K562 (cell line): ENCODE data around the gene DHTKD1. TPM values are rescaled to one million over a fixed set of nuclear protein-coding genes. Genes with fewer than 3 reads are reported as not detected.

Experiments
- BRD9 ChIP-seq: fragments of 450-650 bp; IDR thresholded peaks from 2 replicates; pipeline ENCODE4 v1.6.1; 2018; ENCODE audit warnings: low read depth; ENCODE audit not compliant: partially characterized antibody
- CHD7 ChIP-seq: fragments of 200-600 bp; sonication (generic); IDR thresholded peaks from one replicate; pipeline ENCODE4 v1.6.1; 2012; ENCODE audit warnings: mild to moderate bottlenecking, low read depth, low read length, inconsistent platforms
- CUX1 ChIP-seq: fragments of 200-800 bp; sonication (Bioruptor generic); IDR thresholded peaks from 2 replicates; pipeline ENCODE4 v1.6.1; 2016; ENCODE audit warnings: missing genetic modification characterization, missing compliant biosample characterization
- ELF1 ChIP-seq: fragments of 200-800 bp; sonication (Bioruptor generic); IDR thresholded peaks from 2 replicates; pipeline ENCODE4 v1.6.1; 2016; ENCODE audit warnings: missing genetic modification characterization, missing compliant biosample characterization
- FIP1L1 ChIP-seq: fragments of 200-400 bp; formaldehyde crosslinking; IDR thresholded peaks from 2 replicates; pipeline ENCODE4 v1.6.1; 2018; ENCODE audit warnings: mild to moderate bottlenecking, low read depth, low read length; ENCODE audit not compliant: poor library complexity, severe bottlenecking
- GATA2 ChIP-seq: sonication (generic); formaldehyde crosslinking; IDR thresholded peaks from 2 replicates; pipeline ENCODE4 v1.4.0; 2020; ENCODE audit warnings: mild to moderate bottlenecking, missing genetic modification reagents
- MTF1 ChIP-seq: fragments of 250-450 bp; sonication (Bioruptor Pico); IDR thresholded peaks from 2 replicates; pipeline ENCODE4 v1.9.0; 2021; ENCODE audit warnings: moderate library complexity, mild to moderate bottlenecking, inconsistent platforms, borderline replicate concordance
- polyA plus RNA-seq, 8 experiments: library from polyadenylated mRNA; depleted of rRNA in 4 of 8; stranded (reverse) in 5 of 8; unstranded in 3 of 8; fragments of >200 nt; fragmentation: Nextera tagmentation in 2 of 8; fragmentation: Illumina TruSeq in 1 of 8; extraction: Ambion mirVana in 2 of 8; extraction: Trizol in 1 of 8; gene quantifications; 2 replicates each; pipeline versions ENCODE4 v1.2.1 to v1.2.3, GENCODE V29; 2011 to 2014; ENCODE audit warnings: inconsistent platforms in 1 of 8, missing spikeins in 1 of 8
- total RNA-seq, 7 experiments: library from RNA; depleted of rRNA in 6 of 7; stranded (reverse); fragments of >200 nt in 6 of 7; fragmentation: Illumina TruSeq in 2 of 7; extraction: Trizol in 2 of 7; gene quantifications; 2 replicates each; pipeline versions ENCODE4 v1.2.1 to v1.2.3, GENCODE V29; 2011 to 2021; ENCODE audit warnings: low replicate concordance in 1 of 7

The DHTKD1 gene
- total and polyA plus RNA-seq, 9 of the 15 experiments (the other 6 are each of a cell fraction or from before 2014, with no cell fraction given), result 3.1 to 19.7 (median 6.8) TPM

GRCh38 chr10:12129222-12130111 is 60.7 kb downstream of the DHTKD1 start, which contains the start of gene SEC61A2 (continued):
- TF ChIP-seq CUX1 (CRISPR knock-in tag) (no peak), BRD9 (no peak), GATA2 (CRISPR knock-in tag) (no peak), ELF1 (no peak), FIP1L1 (peak; percentile 72), MTF1 (no peak), CHD7 (no peak)
